HG03354 (cell line): Measurements from ENCODE around the gene MYO3A.
"Not testable (repeated sequence)": the region's sequence is repeated elsewhere in the genome, so short reads cannot be mapped to it uniquely, and the experiment has no call there.

Source experiments
- ATAC-seq: cut with Tn5 transposase; IDR thresholded peaks from one replicate; pipeline ENCODE4 v1.9.1; 2021; ENCODE audit warnings: mild to moderate bottlenecking; ENCODE audit not compliant: unreplicated experiment, poor library complexity, severe bottlenecking

The MYO3A gene

DNA sequence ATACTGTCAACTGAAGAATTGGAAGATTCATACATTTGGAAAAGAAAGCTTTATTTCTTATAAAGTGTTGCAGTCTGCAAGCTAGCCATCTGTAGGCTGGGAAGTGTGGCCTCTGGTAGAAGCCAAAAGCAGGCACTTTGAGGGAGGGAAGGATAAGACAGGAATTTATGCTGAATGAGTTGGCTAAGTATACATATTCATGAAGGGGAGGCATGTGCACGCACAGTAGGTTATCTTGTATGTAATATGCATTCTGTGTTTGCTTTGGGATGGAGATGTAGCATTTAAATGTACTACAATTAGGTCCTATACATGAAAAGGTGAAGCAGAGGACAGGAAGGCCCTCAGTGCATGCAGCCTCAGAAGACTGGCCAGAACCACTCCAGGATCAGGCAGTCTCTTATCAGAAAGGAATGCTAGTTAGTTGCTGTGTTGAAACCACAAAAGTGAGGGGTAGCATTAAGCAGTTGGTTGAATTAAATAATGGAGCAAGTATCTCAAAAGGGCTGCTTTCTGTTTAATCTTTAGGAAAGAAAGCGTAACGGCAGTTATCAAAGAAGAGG lies 40.9 kb downstream of the MYO3A start:
- ATAC-seq: no peak

DNA sequence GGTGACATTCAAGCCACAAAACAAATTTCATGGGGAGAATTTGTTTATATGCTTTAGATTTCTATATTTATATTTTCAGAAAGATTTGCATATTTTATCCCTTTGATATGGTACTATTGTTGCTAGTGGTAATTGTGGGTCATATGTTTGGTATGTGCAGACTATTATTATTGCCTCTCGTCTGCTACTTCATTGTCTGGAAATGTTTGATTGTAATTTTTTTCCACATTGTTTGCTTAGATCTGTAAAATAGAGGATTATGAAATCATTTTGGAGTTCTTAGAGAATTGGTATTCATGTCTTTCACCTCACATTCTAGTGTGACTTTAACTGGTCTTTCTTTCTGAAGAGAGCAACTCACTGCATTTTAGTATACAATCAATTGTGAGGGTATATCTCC lies 44.7 kb downstream of the MYO3A start:
- ATAC-seq: no peak

DNA sequence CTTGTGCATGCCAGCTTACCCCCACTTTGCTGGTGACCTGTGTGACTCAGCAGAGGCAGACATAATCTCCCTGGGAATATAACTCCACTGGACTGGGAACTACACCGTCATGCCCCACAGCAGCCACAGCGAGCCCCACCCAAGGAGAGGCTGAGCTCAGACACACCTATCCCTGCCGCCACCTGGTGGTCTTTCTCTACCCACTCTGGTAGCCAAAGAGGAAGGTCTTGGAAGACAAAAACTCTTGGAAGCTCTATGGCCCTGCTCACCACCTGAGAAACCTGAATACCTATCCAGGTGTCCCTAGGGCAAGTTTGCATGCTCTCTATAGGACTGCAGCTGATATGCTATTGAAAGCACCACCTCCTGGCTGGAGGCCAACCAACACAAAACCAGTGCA lies 48.1 kb downstream of the MYO3A start:
- no peak for ATAC-seq

DNA sequence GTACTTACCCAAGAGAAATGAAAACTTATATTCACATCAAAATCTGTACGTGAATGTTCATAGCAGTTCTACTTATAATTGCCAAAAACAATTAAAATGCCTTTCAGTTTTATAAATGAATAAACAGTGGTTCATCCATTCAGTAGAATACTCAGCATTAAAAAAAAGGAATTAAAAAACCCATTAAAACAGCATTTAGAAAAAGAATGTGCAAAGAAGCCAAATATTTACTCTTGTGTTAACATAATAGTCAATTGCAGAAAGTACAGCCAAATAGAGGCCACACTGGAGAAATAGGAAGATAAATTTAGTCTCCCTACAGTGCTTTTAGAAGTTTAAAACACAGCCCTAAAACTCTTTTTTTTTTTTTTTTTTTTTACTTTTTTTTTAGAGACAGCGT lies 54.6 kb downstream of the MYO3A start:
- ATAC-seq: no peak

DNA sequence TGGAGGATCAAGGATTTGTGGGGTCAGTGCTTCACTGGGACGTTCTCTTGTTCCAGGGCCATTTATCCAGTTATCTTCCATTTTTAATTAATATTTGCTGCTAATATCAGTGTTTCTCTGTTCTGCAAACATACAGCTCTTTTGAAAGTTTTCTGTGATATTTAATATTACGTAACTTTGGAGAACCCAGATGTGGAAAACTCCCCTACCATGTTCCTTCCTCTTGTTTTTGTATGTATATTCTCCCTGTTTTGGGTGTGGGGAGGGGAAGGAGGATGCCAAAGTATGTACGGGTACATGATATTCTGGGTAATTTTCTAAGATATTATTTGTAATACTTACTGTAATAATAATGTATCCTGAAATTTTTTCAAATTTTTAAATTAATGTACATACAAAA lies 55.9 kb downstream of the MYO3A start:
- ATAC-seq: no peak

DNA sequence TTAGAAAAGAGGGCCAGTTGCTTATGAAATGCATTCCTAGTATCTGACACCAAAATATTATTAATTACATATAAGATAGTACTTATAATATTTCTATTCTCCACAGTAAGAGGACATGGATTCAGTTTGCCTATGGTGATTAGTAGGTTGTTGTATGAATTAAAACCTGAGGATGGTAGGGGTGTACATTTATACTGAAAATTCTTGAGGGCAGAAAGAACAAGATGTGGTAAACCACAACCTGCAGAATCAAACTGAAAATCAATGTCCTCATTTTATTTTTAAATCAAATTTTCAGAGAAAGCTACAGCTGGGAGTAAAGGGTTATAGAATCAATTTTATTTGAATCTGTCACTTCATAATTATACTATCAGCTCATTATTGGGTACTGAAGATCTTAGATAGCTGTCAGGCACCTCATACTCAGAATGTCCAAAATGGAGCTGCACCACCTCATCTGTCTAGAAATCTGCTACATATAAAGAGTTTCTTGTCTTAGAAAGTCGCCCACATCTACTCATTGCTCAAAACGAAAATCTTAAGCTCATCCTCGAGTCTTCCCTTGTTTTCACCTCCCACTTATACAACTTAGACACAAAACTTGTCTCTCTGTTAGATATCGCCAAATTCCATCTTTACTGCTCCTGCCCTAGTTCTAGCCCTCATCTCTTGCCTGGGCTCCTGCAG lies 65.4 kb downstream of the MYO3A start:
- ATAC-seq: no peak

DNA sequence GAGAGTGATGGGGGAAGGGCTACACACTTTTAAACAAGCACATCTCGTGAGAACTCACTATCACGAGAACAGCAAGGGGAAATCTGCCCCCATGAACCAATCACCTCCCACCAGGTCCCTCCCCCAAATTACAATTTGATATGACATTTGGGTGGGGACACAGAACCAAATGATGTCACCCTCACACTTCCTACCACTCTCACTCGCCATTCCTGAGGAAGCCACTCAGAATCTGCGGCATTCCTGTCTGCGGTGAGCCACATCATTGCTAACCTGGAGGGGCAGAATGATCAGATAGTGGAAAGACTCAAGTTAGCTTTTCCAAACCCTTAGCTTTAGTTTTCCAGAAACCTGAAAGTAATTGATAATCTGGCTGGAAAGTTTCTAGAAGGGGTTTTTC lies 66.9 kb downstream of the MYO3A start:
- no peak for ATAC-seq

DNA sequence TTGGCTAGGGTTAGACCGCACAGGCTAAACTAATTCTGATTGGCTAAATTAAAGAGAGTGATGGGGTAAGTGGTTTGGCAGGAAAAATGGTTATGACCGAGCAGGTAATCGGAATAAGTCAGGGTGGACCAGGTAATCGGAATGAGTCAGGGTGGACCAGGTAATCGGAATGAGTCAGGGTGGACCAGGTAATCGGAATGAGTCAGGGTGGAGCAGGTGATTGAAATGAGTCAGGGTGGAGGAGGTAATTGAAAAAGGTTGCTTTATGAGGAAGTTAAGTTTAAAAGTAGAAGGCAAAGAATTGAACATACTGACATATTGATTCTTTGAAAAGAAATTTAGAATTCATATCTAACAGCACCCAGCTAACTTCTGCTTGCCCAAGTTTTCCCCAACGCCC lies 68.4 kb downstream of the MYO3A start:
- ATAC-seq: not testable (repeated sequence)

DNA sequence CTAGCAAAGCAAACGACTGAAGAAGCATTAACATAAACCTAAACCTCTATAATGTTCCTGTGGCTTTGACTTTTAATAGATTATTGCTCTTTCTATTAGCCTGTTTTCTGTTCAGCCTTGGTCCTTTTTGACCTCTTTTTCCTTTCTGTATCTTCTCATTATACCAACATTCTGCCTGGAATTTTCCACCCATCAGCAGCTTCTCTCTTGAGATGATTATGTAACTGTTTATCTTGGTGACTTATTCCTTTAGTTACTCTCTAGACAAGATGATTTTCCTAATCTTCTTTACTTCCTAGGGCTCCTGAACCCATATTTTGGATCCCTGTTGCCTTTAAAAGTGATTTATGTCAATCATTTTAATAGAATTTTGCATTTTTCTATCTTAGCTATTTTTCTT lies 81.1 kb downstream of the MYO3A start:
- no peak for ATAC-seq

DNA sequence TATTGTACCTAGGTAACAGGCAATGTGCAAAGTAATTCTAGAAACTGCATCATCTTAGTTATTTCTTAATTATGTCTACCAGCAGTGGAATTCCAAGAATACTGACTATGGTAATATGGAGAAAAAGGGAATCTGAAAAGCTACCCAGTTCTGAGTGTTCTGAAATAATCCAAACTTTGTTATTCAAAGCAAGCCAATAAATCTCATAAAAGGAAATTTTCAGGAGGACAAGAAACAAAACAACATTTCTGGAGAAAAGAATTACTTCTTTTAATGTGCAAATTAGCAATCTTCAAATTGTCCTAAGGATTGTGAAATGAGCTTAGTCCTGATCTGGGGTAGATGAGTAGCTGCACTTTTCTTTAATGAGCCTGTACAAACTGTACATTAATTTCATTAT lies 88.8 kb downstream of the MYO3A start:
- ATAC-seq: no peak

DNA sequence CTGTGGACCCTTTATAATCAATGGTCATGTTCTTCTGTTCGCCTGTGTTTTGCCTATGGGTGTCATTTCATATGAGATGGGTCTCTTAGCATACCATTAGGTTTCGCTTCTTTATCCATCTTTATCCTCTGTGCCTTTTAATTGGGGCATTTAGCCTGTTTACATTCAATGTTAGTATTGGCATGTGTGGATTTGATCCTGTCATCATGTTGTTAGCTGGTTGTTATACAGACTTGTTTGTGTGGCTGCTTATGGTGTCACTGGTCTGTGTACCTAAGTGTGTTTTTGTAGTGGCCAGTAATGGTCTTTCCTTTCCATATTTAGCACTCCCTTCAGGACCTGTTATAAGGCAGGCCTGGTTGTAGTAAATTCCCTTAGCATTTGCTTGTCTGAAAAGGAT lies 90.3 kb downstream of the MYO3A start:
- ATAC-seq: no peak

DNA sequence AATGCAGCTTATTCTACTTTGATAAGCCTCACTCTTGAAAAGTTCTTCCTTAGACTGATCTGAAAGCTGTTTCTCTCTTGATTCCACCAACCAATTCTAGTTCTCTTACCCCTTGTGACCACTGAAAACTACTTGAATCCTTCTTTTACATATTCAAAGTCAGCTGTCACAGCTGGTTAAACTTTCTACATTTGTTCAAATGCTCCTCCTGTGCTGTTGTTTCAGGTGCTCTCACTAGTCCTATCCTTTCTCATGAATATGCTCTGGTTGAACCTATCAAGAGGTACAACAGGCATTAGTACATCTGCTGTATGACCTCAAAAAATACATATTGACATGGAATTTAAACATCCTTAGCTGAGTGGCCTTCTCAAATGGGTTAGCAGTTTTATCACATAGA lies 91.5 kb downstream of the MYO3A start:
- ATAC-seq: no peak

DNA sequence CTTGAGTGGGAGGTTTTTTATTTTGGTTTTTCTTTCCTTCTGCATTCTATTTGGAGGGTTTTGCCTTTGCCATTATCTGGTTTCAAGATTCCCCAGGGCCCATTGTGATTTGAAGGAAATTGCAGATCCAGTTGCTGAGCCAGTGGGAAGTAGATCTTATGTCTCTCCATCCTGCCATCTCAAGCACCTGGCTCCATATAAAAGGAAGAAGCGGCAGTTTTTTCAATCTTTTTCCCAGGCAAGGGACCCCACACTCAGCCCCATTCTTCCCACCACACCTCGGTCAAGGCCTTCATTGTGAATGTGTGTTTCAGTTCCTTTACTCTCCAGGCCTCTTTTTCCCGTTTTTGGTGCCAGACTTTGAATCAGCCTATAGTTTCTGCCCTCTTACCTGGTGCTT lies 95.8 kb downstream of the MYO3A start:
- no peak for ATAC-seq

DNA sequence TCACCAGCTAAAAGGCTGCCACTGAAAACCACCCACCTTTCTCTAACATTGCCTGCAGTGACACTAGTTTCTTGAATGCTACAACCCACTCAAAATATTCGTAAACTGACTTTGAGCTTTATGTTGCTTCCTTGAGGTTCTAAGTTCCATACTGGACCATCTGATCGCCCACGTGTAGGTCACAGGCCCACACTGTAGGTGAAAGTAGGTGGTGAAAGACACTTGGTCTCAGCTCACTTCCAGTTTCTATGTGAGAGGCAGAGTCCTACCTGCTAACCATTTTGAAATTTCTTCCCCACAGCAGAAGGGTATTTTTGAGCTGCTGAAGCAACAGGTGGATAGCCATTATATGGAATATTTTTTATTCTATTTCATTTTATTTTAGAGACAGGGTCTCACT lies 97.3 kb downstream of the MYO3A start:
- no peak for ATAC-seq

DNA sequence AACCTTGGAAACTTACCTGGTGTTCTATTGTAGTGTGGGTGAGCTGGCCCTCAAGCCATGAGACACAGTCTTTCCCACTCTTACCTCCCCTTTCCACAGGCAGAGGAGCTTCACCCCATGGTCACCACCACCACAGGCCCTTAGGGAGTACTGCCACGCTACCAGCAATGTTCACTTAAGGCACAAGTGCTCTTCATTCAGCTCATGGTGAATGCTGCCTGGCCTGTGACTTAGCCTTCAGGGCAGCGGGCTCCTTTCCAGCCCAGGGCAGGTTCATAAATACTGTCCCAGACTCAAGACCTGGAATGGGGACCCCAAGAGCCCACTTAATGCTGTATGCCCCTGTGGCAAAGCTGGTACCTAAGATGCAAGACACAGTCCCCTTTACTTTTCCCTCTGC lies 109.4 kb downstream of the MYO3A start:
- ATAC-seq: no peak

DNA sequence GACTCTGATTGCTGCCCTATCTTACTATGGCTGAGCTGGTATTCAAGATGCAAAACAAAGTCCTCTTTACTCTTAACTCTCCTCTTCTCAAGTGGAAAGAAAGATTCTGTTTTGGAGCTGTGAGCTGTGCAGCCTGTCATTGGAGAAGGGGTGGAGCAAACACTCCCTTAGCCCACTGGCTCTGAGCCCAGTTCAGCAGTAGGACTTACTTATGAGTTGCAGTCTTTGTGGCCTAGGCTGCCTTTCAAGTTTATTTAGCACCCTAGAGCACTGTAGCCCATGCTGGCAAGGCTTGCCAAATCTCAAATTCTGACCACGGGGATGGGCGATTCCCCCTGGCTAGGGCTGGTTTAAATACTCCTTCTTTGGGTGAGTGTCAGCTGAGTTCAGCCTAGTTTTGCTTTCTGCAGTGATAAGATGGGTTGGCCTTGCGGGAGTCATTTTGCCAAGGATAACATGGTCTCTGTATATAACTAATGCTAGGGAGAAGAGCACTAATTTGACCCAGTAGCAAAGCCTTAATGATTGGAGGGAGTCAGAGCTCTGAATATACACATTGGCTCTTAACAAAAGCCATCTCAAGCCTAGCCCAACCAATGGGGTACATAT lies 110.2 kb downstream of the MYO3A start:
- ATAC-seq: no peak

DNA sequence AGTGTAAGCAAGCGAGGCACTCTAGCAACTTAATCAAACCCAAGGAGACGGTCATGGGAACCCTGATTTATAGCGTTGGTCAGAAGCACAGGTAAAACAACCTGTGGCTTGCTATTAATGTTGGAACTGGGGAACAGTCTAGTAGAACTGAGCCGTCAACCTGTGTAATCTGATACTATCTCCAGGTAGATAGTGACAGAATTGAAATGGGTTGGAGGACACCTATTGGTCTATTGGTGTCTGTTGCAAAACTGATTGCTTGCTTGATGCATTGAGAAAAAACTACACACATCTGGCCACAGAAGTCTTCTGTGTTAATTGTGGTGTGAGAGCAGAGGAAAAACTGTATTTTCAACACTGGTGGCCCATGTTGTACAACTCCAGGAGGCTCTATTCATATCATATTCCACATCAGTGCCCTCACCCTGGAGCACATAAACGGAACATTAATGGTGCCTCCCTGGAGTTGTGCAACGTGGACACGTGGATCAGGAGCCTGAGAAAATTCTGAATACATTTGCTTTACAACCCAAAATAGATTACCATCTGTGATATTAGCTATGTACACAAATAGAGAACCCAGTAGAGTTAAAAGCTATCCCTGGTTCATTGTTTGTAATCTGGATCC lies 112.2 kb downstream of the MYO3A start:
- no peak for ATAC-seq

DNA sequence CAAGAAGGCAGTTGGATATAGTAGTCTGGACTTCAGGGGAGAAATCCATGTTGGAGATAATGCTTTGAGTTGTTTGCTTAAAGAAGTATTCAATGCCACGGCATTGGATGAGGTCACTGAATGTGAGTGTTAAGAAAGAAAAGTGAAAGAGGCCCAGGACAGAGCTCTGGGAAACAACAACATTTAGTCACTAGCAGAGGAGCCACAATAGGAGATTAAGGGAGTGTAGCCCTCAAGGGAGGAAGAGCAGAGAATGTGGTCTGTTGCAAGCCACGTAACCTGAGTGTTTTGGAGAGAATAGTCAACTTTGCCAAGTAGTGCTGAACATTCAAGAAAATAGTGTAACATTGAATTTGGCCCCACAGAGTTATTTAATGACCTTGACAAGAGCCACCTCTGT lies 114.7 kb downstream of the MYO3A start:
- no peak for ATAC-seq

DNA sequence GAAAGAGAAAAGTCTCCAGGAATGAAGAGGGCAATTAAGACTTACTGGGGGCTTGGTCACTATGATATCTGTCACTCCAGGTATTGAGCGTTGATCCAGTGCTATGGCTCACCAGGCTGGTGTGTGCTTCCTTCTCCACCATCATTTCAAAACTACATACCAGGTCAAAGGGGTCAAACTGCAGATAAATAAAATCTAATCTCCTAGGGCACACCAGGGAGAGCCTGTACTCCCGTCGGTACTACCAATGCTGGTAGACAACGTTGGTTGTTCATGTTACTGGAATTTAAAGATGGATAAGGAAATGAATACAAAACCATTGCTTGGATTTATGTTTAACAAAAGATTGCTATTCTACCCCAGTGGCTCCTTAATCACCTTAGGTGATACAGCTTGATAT lies 118.3 kb downstream of the MYO3A start:
- ATAC-seq: no peak

DNA sequence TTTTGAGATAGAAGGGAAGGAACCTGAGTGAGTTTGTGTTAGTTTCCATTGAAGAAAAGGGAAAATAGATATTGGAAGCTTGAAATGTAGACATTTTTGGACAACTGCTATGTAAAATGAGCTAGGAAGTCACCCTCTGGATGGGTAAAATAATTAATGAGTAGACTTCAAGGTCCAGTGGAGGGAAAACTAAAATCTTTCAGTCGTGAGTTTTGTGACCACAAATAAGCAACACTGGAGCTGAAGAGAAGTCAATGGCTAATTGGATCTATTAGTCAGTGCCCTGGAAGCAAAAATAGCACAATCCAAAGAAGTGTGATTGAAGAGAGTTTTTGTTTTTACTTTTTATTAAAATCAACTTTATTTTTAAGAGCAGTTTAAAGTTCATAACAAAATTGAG lies 123.4 kb downstream of the MYO3A start:
- no peak for ATAC-seq

DNA sequence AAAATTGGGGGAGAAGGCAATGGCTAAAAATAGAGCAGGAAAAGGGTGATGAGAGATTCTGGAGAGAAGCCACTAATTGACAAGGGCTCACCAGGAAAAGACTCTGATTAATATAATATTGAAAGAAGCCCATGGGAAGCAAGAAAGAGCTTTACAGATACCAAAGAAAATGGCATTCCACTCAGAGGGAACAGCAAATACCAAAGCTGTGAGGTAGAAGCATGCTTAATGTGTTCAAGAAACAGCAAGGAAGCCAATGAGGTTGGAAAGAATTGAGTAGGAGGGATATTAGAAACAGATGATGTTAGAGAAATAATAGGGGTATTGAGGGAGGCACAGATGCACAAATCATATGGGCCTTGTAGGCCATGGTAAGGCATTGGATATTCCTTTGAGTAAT lies 130.1 kb downstream of the MYO3A start:
- ATAC-seq: no peak
